RWPE1 (cell line): Measurements from ENCODE around the gene HSP90B1.

Experiments used
- CTCF ChIA-PET: fragments of 350-600 bp; sonication (Branson Sonifier 250); formaldehyde crosslinking; extraction: SDS; loops from one replicate; lab custom pipeline; 2021; lab: Yijun Ruan, JAX
- POLR2A ChIA-PET: fragments of 400-600 bp; formaldehyde crosslinking; extraction: SDS; loops from one replicate; lab custom pipeline; 2020; ENCODE audit warnings: antibody characterized with exemption; ENCODE audit not compliant: low non-redundant PET; lab: Yijun Ruan, JAX
- DNase-seq: peaks from one replicate; pipeline ENCODE4 v3.0.0; 2012; ENCODE audit warnings: low spot score
- H3K27ac ChIP-seq: fragments of 450-650 bp; 2 replicates; pipeline ENCODE4 v1.5.1; 2017
- TF ChIP-seq, protein P1 (sequence below): fragments of 450-650 bp; conservative IDR thresholded peaks from 2 replicates; pipeline ENCODE4 v1.5.1; 2017; ENCODE audit warnings: low read depth, mild to moderate bottlenecking

The HSP90B1 gene

DNA sequence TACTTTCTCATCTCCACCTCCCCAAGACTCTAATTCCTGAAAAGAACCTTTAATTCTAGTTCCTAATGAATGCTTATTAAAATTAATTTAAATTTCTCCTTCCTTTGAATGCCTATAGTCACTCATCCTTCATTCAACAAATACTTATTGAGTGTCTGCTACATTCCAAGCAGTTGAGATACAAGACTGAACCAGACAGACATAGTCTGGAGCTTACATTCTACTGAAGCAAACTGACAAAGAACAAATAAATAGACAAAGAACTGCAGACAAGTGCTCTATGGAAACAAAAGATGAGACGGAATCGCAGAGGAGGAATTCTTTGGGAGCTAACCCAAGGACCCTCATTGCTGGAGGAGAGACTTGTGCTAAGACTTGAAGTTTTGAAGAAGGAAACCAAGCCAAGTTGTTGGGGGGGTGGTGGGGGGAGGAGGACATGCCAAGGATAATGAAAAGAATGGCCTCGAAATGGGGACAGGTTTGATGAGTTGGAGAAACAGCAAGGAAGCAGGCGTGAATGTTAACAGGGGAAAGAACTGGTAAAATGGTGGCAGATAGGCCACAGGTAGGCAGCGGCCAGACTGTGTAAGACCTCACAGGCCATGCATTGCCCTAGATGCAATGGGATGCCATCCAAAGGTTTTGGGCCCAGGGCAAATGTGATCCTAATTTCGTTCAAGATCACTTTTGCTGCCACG is 25.8 kb downstream of the HSP90B1 start:
- TF ChIP-seq, protein P1, sequence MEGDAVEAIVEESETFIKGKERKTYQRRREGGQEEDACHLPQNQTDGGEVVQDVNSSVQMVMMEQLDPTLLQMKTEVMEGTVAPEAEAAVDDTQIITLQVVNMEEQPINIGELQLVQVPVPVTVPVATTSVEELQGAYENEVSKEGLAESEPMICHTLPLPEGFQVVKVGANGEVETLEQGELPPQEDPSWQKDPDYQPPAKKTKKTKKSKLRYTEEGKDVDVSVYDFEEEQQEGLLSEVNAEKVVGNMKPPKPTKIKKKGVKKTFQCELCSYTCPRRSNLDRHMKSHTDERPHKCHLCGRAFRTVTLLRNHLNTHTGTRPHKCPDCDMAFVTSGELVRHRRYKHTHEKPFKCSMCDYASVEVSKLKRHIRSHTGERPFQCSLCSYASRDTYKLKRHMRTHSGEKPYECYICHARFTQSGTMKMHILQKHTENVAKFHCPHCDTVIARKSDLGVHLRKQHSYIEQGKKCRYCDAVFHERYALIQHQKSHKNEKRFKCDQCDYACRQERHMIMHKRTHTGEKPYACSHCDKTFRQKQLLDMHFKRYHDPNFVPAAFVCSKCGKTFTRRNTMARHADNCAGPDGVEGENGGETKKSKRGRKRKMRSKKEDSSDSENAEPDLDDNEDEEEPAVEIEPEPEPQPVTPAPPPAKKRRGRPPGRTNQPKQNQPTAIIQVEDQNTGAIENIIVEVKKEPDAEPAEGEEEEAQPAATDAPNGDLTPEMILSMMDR, result no peak
- ChIA-PET POLR2A (interaction anchor here (1.4 kb wide), 1 partner anchor 10 kb away, joined by 9 read pairs; the partner anchor contains the start of gene TDG), CTCF (interaction anchor here (0.6 to 1.6 kb wide), 3 partner anchors 11 to 329 kb away, joined by 3 to 4 read pairs (median 3); no protein-coding TSS in a partner anchor)
- DNase-seq, result no peak
- H3K27ac ChIP-seq, result peak overlapping the region; percentile 95

DNA sequence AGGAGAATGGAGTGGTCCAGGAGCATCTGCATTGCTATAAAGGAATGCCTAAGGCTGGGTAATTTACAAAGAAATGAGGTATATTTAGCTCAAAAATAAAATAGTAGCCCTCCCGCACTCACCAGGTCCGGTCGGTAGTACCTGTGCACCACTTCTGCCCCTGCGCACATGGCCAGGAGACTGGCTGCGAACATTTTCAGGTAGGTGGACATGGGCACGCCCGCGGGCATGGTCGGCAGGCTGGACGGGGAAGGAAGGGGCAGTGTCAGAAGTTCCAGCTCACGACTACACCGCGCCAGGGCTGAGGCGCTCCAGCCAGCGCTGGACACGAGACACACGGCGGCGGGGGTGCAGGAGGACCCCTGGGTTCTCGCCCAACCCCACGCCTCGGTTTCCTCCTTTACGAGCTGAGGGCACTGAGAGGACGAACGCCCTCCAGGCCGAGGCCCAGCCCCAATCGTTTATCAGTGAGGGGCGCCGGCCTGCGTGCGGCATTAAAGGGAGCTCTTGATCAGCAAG is 26.4 kb downstream of the HSP90B1 start:
- TF ChIP-seq, protein P1, result no peak
- POLR2A ChIA-PET, result interaction anchor here (0.6 to 1.4 kb wide), 3 partner anchors 9 to 1152 kb away, joined by 3 to 9 read pairs (median 4); partner anchors contain the start of gene TDG
- CTCF ChIA-PET, result interaction anchor here (0.6 to 1.6 kb wide), 2 partner anchors 10 to 153 kb away, joined by 4 read pairs; no protein-coding TSS in a partner anchor
- DNase-seq, result peak; percentile 36
- H3K27ac ChIP-seq, result peak overlapping the region; percentile 95

- POLR2A ChIA-PET, result no interaction called here
- CTCF ChIA-PET, result no interaction called here
- TF ChIP-seq, protein P1, result no peak
- no peak for DNase-seq
- peak overlapping the region; percentile 95 for H3K27ac ChIP-seq
Measured at GRCh38 chr12:103957865-103958388, 27.7 kb downstream of the HSP90B1 start.

- no peak overlapping the region for H3K27ac ChIP-seq
- TF ChIP-seq, protein P1, result no peak
- ChIA-PET CTCF (interaction anchor here (0.6 kb wide), 1 partner anchor 95 kb away, joined by 3 read pairs; no protein-coding TSS in a partner anchor), POLR2A (no interaction called here)
- no peak for DNase-seq
Measured at GRCh38 chr12:103958621-103959020, 28.4 kb downstream of the HSP90B1 start.

- DNase-seq, result no peak
- ChIA-PET POLR2A (no interaction called here), CTCF (interaction anchor here (0.6 kb wide), 1 partner anchor 19 kb away, joined by 4 read pairs; no protein-coding TSS in a partner anchor)
- H3K27ac ChIP-seq, result no peak overlapping the region
- TF ChIP-seq, protein P1, result no peak
Measured at GRCh38 chr12:103960616-103961227, 30.5 kb downstream of the HSP90B1 start.

DNA sequence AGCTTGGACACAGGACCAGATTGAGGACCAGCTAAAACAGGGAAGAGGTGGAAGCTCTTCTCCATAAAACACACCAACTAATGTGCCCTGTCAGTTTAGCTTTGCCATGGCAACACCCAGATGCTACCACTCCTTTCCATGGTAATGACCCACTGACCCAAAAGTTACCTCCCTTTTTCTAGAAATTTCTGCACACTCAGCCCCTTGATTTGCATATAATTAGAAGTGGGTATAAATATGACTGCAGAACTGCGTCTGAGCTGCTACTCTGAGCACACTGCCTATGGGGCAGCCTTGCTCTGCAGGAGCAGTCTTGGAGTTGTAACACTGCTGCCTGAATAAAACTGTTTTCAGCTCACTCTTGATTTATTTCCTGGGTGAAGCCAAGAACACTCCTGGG is 32.3 kb downstream of the HSP90B1 start:
- ChIA-PET CTCF (no interaction called here), POLR2A (no interaction called here)

More for the DNA sequence above, 32.3 kb downstream of the HSP90B1 start:
- DNase-seq, result no peak
- TF ChIP-seq, protein P1, result no peak
- no peak overlapping the region for H3K27ac ChIP-seq
